ENCODE results near the gene DENND4C.
"Not testable (repeated sequence)": the region's sequence is repeated elsewhere in the genome, so short reads cannot be mapped to it uniquely, and the experiment has no call there.

Gene DENND4C

GRCh38 chr9:19224563-19224962 lies 5.9 kb upstream of the DENND4C start:
- no peak for DNase-seq (ENCODE audit: low spot score)

- DNase-seq (ENCODE audit: low spot score): peak; percentile 30
Measured at GRCh38 chr9:19229595-19230354, 718 bp upstream of the DENND4C start.

GRCh38 chr9:19231126-19231903 lies 822 bp downstream of the DENND4C start:
- DNase-seq (ENCODE audit: low spot score): peak; percentile 27

GRCh38 chr9:19231904-19232822 lies 1.7 kb downstream of the DENND4C start:
- DNase-seq (ENCODE audit: low spot score): peak; percentile 27

- peak; percentile 23 for DNase-seq (ENCODE audit: low spot score)
Measured at GRCh38 chr9:19232823-19233194, 2.3 kb downstream of the DENND4C start.

GRCh38 chr9:19233344-19233743 lies 2.9 kb downstream of the DENND4C start:
- DNase-seq (ENCODE audit: low spot score): no peak

GRCh38 chr9:19239955-19240354 lies 9.5 kb downstream of the DENND4C start:
- no peak for DNase-seq (ENCODE audit: low spot score)

- no peak for DNase-seq (ENCODE audit: low spot score)
Measured at GRCh38 chr9:19241728-19242127, 11.2 kb downstream of the DENND4C start.

GRCh38 chr9:19243366-19244033 lies 13.0 kb downstream of the DENND4C start:
- no peak for DNase-seq (ENCODE audit: low spot score)

GRCh38 chr9:19246891-19247290 lies 16.4 kb downstream of the DENND4C start:
- DNase-seq (ENCODE audit: low spot score): no peak

- no peak for DNase-seq (ENCODE audit: low spot score)
Measured at GRCh38 chr9:19247420-19247819, 16.9 kb downstream of the DENND4C start.

GRCh38 chr9:19250346-19250745 lies 19.9 kb downstream of the DENND4C start:
- not testable (repeated sequence) for DNase-seq (ENCODE audit: low spot score)

- not testable (repeated sequence) for DNase-seq (ENCODE audit: low spot score)
Measured at GRCh38 chr9:19251203-19251602, 20.7 kb downstream of the DENND4C start.

- not testable (repeated sequence) for DNase-seq (ENCODE audit: low spot score)
Measured at GRCh38 chr9:19251622-19252021, 21.1 kb downstream of the DENND4C start.

- no peak for DNase-seq (ENCODE audit: low spot score)
Measured at GRCh38 chr9:19252174-19252884, 21.8 kb downstream of the DENND4C start.

GRCh38 chr9:19252885-19253219 lies 22.4 kb downstream of the DENND4C start:
- no peak for DNase-seq (ENCODE audit: low spot score)

GRCh38 chr9:19255112-19255511 lies 24.6 kb downstream of the DENND4C start:
- no peak for DNase-seq (ENCODE audit: low spot score)

GRCh38 chr9:19255821-19256220 lies 25.3 kb downstream of the DENND4C start:
- no peak for DNase-seq (ENCODE audit: low spot score)

GRCh38 chr9:19259665-19260255 lies 29.3 kb downstream of the DENND4C start:
- not testable (repeated sequence) for DNase-seq (ENCODE audit: low spot score)

- DNase-seq (ENCODE audit: low spot score): not testable (repeated sequence)
Measured at GRCh38 chr9:19265602-19266001, 35.1 kb downstream of the DENND4C start.

Measured in hematopoietic multipotent progenitor cell treated with erythropoietin and hydrocortisone succinate and interleukin-3 and kit ligand, for 15 days (in vitro differentiated cells).